ENCODE measurements around the gene GADD45B.

GRCh38 chr19:2474232-2475017, 1.5 kb upstream of the GADD45B start:
- peak; percentile 93 to 99 (median 99) for TF ChIP-seq CTCF (IDR thresholded peaks at IDR 0.05)
- TF ChIP-seq POLR2A (IDR thresholded peaks at IDR 0.05) = peak in 1 of 4 donors; percentile 17
